HL-60 (cell line): ENCODE results near the gene RBCK1.
"Not testable (repeated sequence)": the region's sequence is repeated elsewhere in the genome, so short reads cannot be mapped to it uniquely, and the experiment has no call there.

Source experiments
- DNase-seq, 2 experiments: peaks; one replicate each; pipeline ENCODE4 v3.0.0-alpha.2; 2010 to 2020; ENCODE audit warnings: low read depth in 1 of 2, low spot score in 1 of 2
- H3K27ac ChIP-seq: fragments of 250-450 bp; sonication (Bioruptor Pico); replicated peaks from 2 replicates; pipeline ENCODE4 v1.5.1; 2020; ENCODE audit warnings: mild to moderate bottlenecking, moderate library complexity
- H3K27me3 ChIP-seq: fragments of 250-450 bp; sonication (Bioruptor Pico); 2 replicates; pipeline ENCODE4 v1.5.1; 2021; ENCODE audit warnings: mild to moderate bottlenecking, moderate library complexity; ENCODE audit not compliant: insufficient read depth, poor library complexity, severe bottlenecking
- H3K4me3 ChIP-seq: replicated peaks from 2 replicates; pipeline ENCODE4 v1.5.1; 2011; ENCODE audit warnings: mild to moderate bottlenecking, control low read depth, low read length; ENCODE audit not compliant: insufficient read depth
- GABPA ChIP-seq: IDR thresholded peaks from 2 replicates; pipeline ENCODE4 v1.6.1; 2012; ENCODE audit warnings: low read depth
- POLR2AphosphoS5 ChIP-seq: IDR thresholded peaks from 2 replicates; pipeline ENCODE4 v1.6.1; 2012; ENCODE audit warnings: low read depth
- SPI1 ChIP-seq: IDR thresholded peaks from 2 replicates; pipeline ENCODE4 v1.6.1; 2012; ENCODE audit warnings: low read depth, mild to moderate bottlenecking, borderline replicate concordance
- TF ChIP-seq, protein P1 (sequence below): IDR thresholded peaks from 2 replicates; pipeline ENCODE4 v1.6.1; 2012; ENCODE audit warnings: low read depth; ENCODE audit not compliant: insufficient replicate concordance
- TF ChIP-seq, protein P2 (sequence below): IDR thresholded peaks from one replicate; pipeline ENCODE4 v1.5.1; 2011; ENCODE audit warnings: low read length, control low read depth, inconsistent platforms; ENCODE audit not compliant: insufficient read depth

Gene RBCK1

DNA sequence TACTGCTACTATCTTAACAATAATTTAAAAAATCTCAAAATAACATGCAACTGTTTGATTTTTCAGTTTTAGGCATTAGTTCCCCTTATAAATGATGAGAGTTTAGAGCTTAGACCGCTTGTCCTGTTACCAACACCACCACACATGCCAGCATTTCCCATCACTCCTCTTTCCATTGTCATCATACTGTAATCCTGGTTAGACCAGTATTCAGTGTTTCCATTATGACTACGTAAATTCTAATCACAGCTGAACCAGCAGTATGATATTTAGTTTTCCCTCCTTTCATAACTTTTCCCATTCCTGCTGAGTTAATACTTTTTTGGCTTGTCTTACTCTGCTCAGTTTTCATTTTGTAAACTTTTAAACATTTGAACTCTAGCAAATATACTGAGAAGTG, 66.5 kb downstream of the RBCK1 start:
- no peak for DNase-seq
- TF ChIP-seq POLR2AphosphoS5 = no peak
- TF ChIP-seq SPI1 = no peak
- TF ChIP-seq, protein P1, sequence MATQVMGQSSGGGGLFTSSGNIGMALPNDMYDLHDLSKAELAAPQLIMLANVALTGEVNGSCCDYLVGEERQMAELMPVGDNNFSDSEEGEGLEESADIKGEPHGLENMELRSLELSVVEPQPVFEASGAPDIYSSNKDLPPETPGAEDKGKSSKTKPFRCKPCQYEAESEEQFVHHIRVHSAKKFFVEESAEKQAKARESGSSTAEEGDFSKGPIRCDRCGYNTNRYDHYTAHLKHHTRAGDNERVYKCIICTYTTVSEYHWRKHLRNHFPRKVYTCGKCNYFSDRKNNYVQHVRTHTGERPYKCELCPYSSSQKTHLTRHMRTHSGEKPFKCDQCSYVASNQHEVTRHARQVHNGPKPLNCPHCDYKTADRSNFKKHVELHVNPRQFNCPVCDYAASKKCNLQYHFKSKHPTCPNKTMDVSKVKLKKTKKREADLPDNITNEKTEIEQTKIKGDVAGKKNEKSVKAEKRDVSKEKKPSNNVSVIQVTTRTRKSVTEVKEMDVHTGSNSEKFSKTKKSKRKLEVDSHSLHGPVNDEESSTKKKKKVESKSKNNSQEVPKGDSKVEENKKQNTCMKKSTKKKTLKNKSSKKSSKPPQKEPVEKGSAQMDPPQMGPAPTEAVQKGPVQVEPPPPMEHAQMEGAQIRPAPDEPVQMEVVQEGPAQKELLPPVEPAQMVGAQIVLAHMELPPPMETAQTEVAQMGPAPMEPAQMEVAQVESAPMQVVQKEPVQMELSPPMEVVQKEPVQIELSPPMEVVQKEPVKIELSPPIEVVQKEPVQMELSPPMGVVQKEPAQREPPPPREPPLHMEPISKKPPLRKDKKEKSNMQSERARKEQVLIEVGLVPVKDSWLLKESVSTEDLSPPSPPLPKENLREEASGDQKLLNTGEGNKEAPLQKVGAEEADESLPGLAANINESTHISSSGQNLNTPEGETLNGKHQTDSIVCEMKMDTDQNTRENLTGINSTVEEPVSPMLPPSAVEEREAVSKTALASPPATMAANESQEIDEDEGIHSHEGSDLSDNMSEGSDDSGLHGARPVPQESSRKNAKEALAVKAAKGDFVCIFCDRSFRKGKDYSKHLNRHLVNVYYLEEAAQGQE = no peak
- TF ChIP-seq, protein P2, sequence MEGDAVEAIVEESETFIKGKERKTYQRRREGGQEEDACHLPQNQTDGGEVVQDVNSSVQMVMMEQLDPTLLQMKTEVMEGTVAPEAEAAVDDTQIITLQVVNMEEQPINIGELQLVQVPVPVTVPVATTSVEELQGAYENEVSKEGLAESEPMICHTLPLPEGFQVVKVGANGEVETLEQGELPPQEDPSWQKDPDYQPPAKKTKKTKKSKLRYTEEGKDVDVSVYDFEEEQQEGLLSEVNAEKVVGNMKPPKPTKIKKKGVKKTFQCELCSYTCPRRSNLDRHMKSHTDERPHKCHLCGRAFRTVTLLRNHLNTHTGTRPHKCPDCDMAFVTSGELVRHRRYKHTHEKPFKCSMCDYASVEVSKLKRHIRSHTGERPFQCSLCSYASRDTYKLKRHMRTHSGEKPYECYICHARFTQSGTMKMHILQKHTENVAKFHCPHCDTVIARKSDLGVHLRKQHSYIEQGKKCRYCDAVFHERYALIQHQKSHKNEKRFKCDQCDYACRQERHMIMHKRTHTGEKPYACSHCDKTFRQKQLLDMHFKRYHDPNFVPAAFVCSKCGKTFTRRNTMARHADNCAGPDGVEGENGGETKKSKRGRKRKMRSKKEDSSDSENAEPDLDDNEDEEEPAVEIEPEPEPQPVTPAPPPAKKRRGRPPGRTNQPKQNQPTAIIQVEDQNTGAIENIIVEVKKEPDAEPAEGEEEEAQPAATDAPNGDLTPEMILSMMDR = no peak
- no peak for TF ChIP-seq GABPA
- no peak overlapping the region for H3K27ac ChIP-seq

DNA sequence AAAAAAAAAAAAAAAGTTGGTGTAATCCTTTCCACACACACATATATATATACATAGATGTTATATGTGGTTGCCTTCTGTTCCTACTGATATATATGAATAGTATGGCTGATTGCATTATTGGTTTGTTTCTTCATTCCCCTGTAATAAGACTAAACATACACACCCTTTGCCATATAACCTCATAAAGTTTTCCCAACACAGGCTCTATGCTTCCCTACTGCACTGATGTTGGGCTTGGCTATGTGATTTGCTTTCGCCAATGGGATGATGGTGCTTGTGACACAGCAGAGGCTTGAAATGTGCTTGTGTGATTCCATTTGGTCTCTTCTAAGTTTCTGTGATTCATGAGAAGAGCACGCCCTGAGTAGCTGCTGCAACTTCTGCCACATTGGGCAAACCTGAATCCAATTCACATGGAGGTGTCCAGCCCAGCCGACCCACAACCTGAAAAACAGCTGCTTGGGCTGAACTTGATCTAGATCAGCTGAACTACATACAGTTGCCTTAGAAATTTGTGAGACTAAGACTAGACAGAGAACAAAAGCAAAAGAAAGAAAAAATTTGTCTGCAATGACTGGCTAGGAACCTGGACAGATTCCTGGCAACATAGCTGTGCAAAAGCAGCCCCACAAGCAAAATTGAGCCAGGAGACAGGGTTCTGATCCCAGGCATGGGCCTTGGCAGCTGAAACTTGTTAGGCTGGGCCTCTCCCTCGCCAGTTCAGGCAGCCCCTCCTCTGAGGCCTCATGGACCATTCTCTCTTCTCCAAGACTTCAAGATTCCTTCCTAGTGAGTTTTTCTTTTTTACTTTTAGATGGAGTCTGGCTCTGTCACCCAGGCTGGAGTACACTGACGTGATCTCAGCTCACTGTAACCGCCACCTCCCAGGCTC, 67.6 kb downstream of the RBCK1 start:
- no peak overlapping the region for H3K4me3 ChIP-seq
- no peak overlapping the region for H3K27ac ChIP-seq
- TF ChIP-seq, protein P1 = no peak
- no peak for TF ChIP-seq POLR2AphosphoS5
- no peak for TF ChIP-seq GABPA
- TF ChIP-seq SPI1 = no peak
- TF ChIP-seq, protein P2 = no peak
- no peak for DNase-seq
- no peaks in the 10 kb centered on the region for H3K27me3 ChIP-seq

More for the DNA sequence above, 66.5 kb downstream of the RBCK1 start:
- no peaks in the 10 kb centered on the region for H3K27me3 ChIP-seq
- H3K4me3 ChIP-seq = no peak overlapping the region

DNA sequence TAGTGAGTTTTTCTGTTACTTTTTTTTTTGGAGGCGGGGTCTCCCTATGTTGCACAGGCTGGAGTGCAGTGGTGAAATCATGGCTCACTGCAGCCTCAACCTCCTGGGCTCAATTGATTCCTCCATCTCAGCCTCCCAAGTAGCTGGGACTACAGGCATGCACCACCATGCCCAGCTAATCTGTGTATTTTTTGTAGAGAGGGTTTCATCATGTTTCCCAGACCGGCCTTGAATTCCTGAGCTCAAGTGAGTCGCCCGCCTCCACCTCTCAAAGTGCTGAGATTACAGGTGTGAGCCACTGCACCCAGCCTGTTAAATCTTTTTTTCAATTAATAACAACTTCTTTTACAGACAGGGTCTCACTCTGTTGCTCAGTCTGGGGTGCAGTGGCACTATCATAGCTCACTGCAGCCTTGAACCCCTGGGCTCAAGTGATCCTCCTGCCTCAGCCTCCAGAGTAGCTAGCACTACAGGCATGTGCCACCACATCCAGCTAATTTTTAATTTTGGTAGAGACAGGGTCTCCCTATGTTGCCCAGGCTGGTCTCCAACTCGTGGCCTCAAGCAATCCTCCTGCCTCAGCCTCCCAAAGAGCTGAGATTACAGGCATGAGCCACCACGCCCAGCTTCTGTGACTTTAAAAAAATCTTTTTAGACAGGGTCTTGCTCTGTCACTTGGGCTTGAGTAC, 68.6 kb downstream of the RBCK1 start:
- not testable (repeated sequence) for H3K27me3 ChIP-seq, H3K27ac ChIP-seq, DNase-seq, H3K4me3 ChIP-seq
